SK-N-SH (cell line): ENCODE measurements around the gene PCED1A. TPM values are rescaled to one million over a fixed set of nuclear protein-coding genes. Genes with fewer than 3 reads are reported as not detected.

Experiments
- CTCF ChIA-PET: fragments of 300-600, 350-600 bp; formaldehyde crosslinking; extraction: SDS; loops from one replicate; lab custom pipeline; 2021; lab: Yijun Ruan, JAX
- POLR2A ChIA-PET: fragments of 350-600 bp; sonication (Branson Sonifier 250); formaldehyde crosslinking; extraction: SDS; loops from one replicate; lab custom pipeline; 2020; ENCODE audit warnings: antibody characterized with exemption, inconsistent platforms; lab: Yijun Ruan, JAX
- DNase-seq: peaks from one replicate; pipeline ENCODE4 v3.0.0; 2012
- H2AFZ ChIP-seq: fragments of 200-600 bp; sonication (generic); 2 replicates; pipeline ENCODE4 v1.8.1; 2016; ENCODE audit warnings: antibody characterized with exemption, mild to moderate bottlenecking, low read depth
- H3F3A ChIP-seq: fragments of 200-600 bp; sonication (generic); replicated peaks from 2 replicates; pipeline ENCODE3; 2016; ENCODE audit warnings: antibody characterized with exemption, mild to moderate bottlenecking; ENCODE audit not compliant: insufficient read depth
- H3K27ac ChIP-seq, 2 experiments: fragments of 200-500 bp in 1 of 2; fragments of 200-600 bp in 1 of 2; sonication (Bioruptor generic) in 1 of 2; sonication (generic), shearing (Covaris generic) in 1 of 2; 2 replicates each; pipeline versions ENCODE4 v1.5.1 to v1.6.1; 2014 to 2016; ENCODE audit warnings: low read depth in 2 of 2, inconsistent platforms in 1 of 2, low read length in 1 of 2, mild to moderate bottlenecking in 1 of 2, mixed read lengths in 1 of 2
- H3K27me3 ChIP-seq: fragments of 200-600 bp; sonication (generic), shearing (Covaris generic); 2 replicates; pipeline ENCODE4 v1.6.1; 2016; ENCODE audit warnings: mixed run types; ENCODE audit not compliant: insufficient read depth
- H3K36me3 ChIP-seq, 2 experiments: fragments of 200-500 bp in 1 of 2; fragments of 200-600 bp in 1 of 2; sonication (Bioruptor generic) in 1 of 2; sonication (generic) in 1 of 2; replicated peaks in 1 of 2; 2 replicates each; pipeline versions ENCODE3 to v1.5.1; 2014 to 2016; ENCODE audit warnings: low read length in 1 of 2, mild to moderate bottlenecking in 1 of 2; ENCODE audit not compliant: insufficient read depth in 2 of 2, control insufficient read depth in 1 of 2
- H3K4me1 ChIP-seq, 2 experiments: fragments of 200-500 bp in 1 of 2; fragments of 200-600 bp in 1 of 2; sonication (Bioruptor generic) in 1 of 2; sonication (generic), shearing (Covaris generic) in 1 of 2; 2 replicates each; pipeline versions ENCODE4 v1.5.1 to v1.6.1; 2014 to 2016; ENCODE audit warnings: low read depth in 1 of 2, low read length in 1 of 2, mixed run types in 1 of 2; ENCODE audit not compliant: insufficient read depth in 2 of 2, control insufficient read depth in 1 of 2
- H3K4me2 ChIP-seq: fragments of 200-600 bp; sonication (generic), shearing (Covaris generic); 2 replicates; pipeline ENCODE4 v1.6.1; 2017; ENCODE audit warnings: mixed run types
- H3K4me3 ChIP-seq, 2 experiments: fragments of 200-500 bp in 1 of 2; fragments of 200-600 bp in 1 of 2; sonication (Bioruptor generic) in 1 of 2; sonication (generic), shearing (Covaris generic) in 1 of 2; 2 replicates each; pipeline versions ENCODE4 v1.5.1 to v1.8.1; 2014 to 2016; ENCODE audit warnings: low read depth in 2 of 2, inconsistent platforms in 1 of 2, low read length in 1 of 2, mild to moderate bottlenecking in 1 of 2, mixed read lengths in 1 of 2, moderate library complexity in 1 of 2
- H3K79me2 ChIP-seq: fragments of 200-600 bp; sonication (generic); 2 replicates; pipeline ENCODE4 v1.8.1; 2017; ENCODE audit warnings: mild to moderate bottlenecking; ENCODE audit not compliant: insufficient read depth
- H3K9ac ChIP-seq: fragments of 200-600 bp; sonication (generic); 2 replicates; pipeline ENCODE4 v1.6.1; 2017; ENCODE audit warnings: mixed run types
- H3K9me2 ChIP-seq: fragments of 200-600 bp; sonication (generic); 2 replicates; pipeline ENCODE4 v1.6.1; 2017; ENCODE audit warnings: mixed run types
- H3K9me3 ChIP-seq: fragments of 200-600 bp; sonication (generic); 2 replicates; pipeline ENCODE4 v1.6.1; 2017; ENCODE audit warnings: mixed run types, mild to moderate bottlenecking, moderate library complexity
- H4K20me1 ChIP-seq: fragments of 200-600 bp; sonication (generic); 2 replicates; pipeline ENCODE4 v1.6.1; 2017; ENCODE audit warnings: mild to moderate bottlenecking, mixed run types; ENCODE audit not compliant: insufficient read depth
- CHD2 ChIP-seq: fragments of 150-350 bp; IDR thresholded peaks from 2 replicates; pipeline ENCODE4 v1.6.1; 2018; ENCODE audit warnings: low read length; ENCODE audit not compliant: partially characterized antibody
- EP300 ChIP-seq, 2 experiments: IDR thresholded peaks; 2 replicates each; pipeline versions ENCODE4 v1.4.0 to v1.6.1; 2012; ENCODE audit warnings: borderline replicate concordance in 1 of 2, low read depth in 1 of 2, low read length in 1 of 2
- FOSL2 ChIP-seq: IDR thresholded peaks from 2 replicates; pipeline ENCODE4 v1.4.0; 2012; ENCODE audit warnings: low read depth, mild to moderate bottlenecking, moderate library complexity, borderline replicate concordance
- FOXM1 ChIP-seq: IDR thresholded peaks from 2 replicates; pipeline ENCODE4 v1.4.0; 2012; ENCODE audit warnings: low read depth, mild to moderate bottlenecking
- GATA2 ChIP-seq: sonication (generic); formaldehyde crosslinking; IDR thresholded peaks from 2 replicates; pipeline ENCODE4 v1.5.0; 2020; ENCODE audit warnings: mild to moderate bottlenecking, missing genetic modification reagents
- JUND ChIP-seq: IDR thresholded peaks from 2 replicates; pipeline ENCODE4 v1.4.0; 2012
- NFIC ChIP-seq: IDR thresholded peaks from 2 replicates; pipeline ENCODE4 v1.4.0; 2012; ENCODE audit warnings: borderline replicate concordance
- REST ChIP-seq: IDR thresholded peaks from 2 replicates; pipeline ENCODE4 v1.6.1; 2012; ENCODE audit warnings: mild to moderate bottlenecking, low read depth, low read length, moderate library complexity
- RFX5 ChIP-seq: IDR thresholded peaks from 2 replicates; pipeline ENCODE4 v1.6.1; 2012; ENCODE audit warnings: mild to moderate bottlenecking, improper control_type of control experiment, low read length
- RXRA ChIP-seq: IDR thresholded peaks from 2 replicates; pipeline ENCODE4 v1.4.0; 2012; ENCODE audit warnings: low read depth, mild to moderate bottlenecking, borderline replicate concordance
- YY1 ChIP-seq: IDR thresholded peaks from 2 replicates; pipeline ENCODE4 v1.4.0; 2012; ENCODE audit warnings: low read depth, mild to moderate bottlenecking
- WGBS: methylation state at CpG from one replicate; pipeline ENCODE4 v1.1.6; 2017; ENCODE audit warnings: low lambda C conversion rate; 5-methylcytosine and 5-hydroxymethylcytosine counted together
- polyA plus RNA-seq, 3 experiments: library from polyadenylated mRNA; depleted of rRNA; stranded (reverse); fragments of >200 nt; gene quantifications; 2 replicates each; pipeline ENCODE4 v1.2.3, GENCODE V29; 2012
- TF ChIP-seq, protein P1 (sequence below): fragments of 150-350 bp; IDR thresholded peaks from 2 replicates; pipeline ENCODE4 v1.6.1; 2016; ENCODE audit warnings: mild to moderate bottlenecking, low read depth, low read length

Gene PCED1A
- polyA plus RNA-seq, 1 of the 3 experiments (the other 2 are of a cell fraction): 65.2 TPM

GRCh38 chr20:2838170-2838797, 2.2 kb downstream of the PCED1A start:
- no peak overlapping the region for H3K4me2 ChIP-seq
- no peaks in the 10 kb centered on the region for H4K20me1 ChIP-seq
- 97% methylated on average over 9 of the region's 19 CpGs for WGBS
- TF ChIP-seq FOSL2: no peak
- no peak for TF ChIP-seq YY1
- TF ChIP-seq NFIC: no peak
- TF ChIP-seq, protein P1, sequence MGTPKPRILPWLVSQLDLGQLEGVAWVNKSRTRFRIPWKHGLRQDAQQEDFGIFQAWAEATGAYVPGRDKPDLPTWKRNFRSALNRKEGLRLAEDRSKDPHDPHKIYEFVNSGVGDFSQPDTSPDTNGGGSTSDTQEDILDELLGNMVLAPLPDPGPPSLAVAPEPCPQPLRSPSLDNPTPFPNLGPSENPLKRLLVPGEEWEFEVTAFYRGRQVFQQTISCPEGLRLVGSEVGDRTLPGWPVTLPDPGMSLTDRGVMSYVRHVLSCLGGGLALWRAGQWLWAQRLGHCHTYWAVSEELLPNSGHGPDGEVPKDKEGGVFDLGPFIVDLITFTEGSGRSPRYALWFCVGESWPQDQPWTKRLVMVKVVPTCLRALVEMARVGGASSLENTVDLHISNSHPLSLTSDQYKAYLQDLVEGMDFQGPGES: no peak
- no peak for TF ChIP-seq CHD2
- no peak for TF ChIP-seq EP300 (IDR thresholded peaks at IDR 0.05; ENCODE audit: borderline replicate concordance in 1 of 2, low read depth in 1 of 2, low read length in 1 of 2)
- no peak for TF ChIP-seq JUND
- no peak for TF ChIP-seq REST
- TF ChIP-seq GATA2 (CRISPR knock-in tag): no peak
- no peak for TF ChIP-seq FOXM1
- no peak for TF ChIP-seq RXRA
- no peak for TF ChIP-seq RFX5
- DNase-seq: no peak
- peaks cover 26% of the 10 kb centered on the region; the same call in 1 of the 2 replicates for H3K79me2 ChIP-seq
- H3K36me3 ChIP-seq: peaks cover 0 to 20% of the 10 kb centered on the region in 2 experiments
- no peak overlapping the region for H3K9ac ChIP-seq
- H3K4me1 ChIP-seq: peaks cover 9 to 18% of the 10 kb centered on the region in 2 experiments; a peak in 3 of 4 replicates
- ChIA-PET POLR2A (no interaction called here), CTCF (interaction anchor here (1.5 to 3.8 kb wide), 2 partner anchors 14 to 17 kb away, joined by 3 to 12 read pairs; no protein-coding TSS in a partner anchor)
- H3K4me3 ChIP-seq: no peak overlapping the region
- H3F3A ChIP-seq: peaks cover 3% of the 10 kb centered on the region
- H3K27ac ChIP-seq: no peak overlapping the region
- H2AFZ ChIP-seq: no peak overlapping the region
- no peaks in the 10 kb centered on the region for H3K9me3 ChIP-seq
- no peaks in the 10 kb centered on the region for H3K9me2 ChIP-seq
- H3K27me3 ChIP-seq: no peaks in the 10 kb centered on the region
